Astrocyte (in vitro differentiated cells and primary cell): ENCODE measurements around the gene IL17A.

Experiments
- EZH2 ChIP-seq: IDR thresholded peaks from 2 replicates; pipeline ENCODE4 v1.6.1; 2012; ENCODE audit warnings: mild to moderate bottlenecking, low read length, inconsistent platforms; ENCODE audit not compliant: insufficient read depth
- TF ChIP-seq, protein P1 (sequence below): IDR thresholded peaks from 2 replicates; pipeline ENCODE4 v1.5.1; 2011; ENCODE audit warnings: low read depth, mild to moderate bottlenecking, inconsistent platforms, low read length, moderate library complexity; ENCODE audit not compliant: insufficient read depth

DNA sequence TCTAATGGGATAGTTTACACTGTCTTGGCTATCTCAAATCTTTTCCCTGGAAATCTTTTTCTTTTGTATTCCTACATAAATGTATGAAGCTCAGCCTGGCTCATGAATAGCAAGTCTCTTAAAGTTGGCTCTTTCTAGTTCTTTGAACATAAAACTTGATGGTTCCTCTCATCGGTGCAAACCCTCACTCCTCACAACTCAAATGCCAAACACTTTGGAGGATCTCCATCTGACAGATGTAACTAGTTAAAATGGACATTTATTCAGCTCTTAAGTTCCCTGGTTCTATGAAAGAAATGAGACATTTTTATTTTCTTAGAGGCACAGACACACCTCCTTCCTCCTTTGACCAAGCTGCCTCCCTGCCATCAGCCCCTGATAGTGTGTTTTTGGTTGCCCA is 43.6 kb upstream of the IL17A start:
- TF ChIP-seq, protein P1, sequence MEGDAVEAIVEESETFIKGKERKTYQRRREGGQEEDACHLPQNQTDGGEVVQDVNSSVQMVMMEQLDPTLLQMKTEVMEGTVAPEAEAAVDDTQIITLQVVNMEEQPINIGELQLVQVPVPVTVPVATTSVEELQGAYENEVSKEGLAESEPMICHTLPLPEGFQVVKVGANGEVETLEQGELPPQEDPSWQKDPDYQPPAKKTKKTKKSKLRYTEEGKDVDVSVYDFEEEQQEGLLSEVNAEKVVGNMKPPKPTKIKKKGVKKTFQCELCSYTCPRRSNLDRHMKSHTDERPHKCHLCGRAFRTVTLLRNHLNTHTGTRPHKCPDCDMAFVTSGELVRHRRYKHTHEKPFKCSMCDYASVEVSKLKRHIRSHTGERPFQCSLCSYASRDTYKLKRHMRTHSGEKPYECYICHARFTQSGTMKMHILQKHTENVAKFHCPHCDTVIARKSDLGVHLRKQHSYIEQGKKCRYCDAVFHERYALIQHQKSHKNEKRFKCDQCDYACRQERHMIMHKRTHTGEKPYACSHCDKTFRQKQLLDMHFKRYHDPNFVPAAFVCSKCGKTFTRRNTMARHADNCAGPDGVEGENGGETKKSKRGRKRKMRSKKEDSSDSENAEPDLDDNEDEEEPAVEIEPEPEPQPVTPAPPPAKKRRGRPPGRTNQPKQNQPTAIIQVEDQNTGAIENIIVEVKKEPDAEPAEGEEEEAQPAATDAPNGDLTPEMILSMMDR: no peak
- TF ChIP-seq EZH2: no peak
